Esophagus muscularis mucosa (tissue), 4 donors: ENCODE results near the gene TTLL4.

Experiments used
- EP300 ChIP-seq: sonication (generic); formaldehyde crosslinking; IDR thresholded peaks from one replicate; pipeline ENCODE4 v1.6.1; 2017; ENCODE audit warnings: antibody characterized with exemption
- POLR2A ChIP-seq: fragments of 450-650 bp; IDR thresholded peaks from one replicate; pipeline ENCODE4 v1.6.1; 2017; ENCODE audit warnings: antibody characterized with exemption, moderate library complexity, mild to moderate bottlenecking, low read depth
- TF ChIP-seq, protein P1 (sequence below), 3 experiments: fragments of 200-600 bp in 2 of 3; fragments of 450-650 bp in 1 of 3; sonication (generic) in 2 of 3; IDR thresholded peaks; one replicate each; pipeline ENCODE4 v1.5.1; 2017 to 2019; ENCODE audit warnings: antibody characterized with exemption in 3 of 3, mild to moderate bottlenecking in 2 of 3, moderate library complexity in 1 of 3

DNA sequence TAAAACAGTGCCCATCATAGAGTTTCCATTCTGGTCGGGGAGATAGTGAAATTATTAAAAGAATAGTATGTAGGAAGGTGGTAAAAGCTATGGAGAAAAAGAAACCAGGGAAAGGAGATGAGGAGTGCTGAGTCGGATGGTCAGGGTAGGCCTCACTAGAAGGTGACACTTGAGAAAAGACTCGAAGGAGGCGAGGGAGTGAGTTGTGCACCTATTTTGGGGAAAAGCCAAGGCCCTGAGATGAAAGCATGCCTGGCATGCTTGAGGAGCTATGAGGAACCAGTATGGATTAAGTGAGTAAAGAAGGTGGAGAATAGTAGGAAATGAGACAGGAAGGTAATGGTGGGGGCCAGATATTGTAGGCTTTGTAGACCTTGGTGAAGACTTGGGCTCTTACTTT, 7.3 kb upstream of the TTLL4 start:
- TF ChIP-seq, protein P1, sequence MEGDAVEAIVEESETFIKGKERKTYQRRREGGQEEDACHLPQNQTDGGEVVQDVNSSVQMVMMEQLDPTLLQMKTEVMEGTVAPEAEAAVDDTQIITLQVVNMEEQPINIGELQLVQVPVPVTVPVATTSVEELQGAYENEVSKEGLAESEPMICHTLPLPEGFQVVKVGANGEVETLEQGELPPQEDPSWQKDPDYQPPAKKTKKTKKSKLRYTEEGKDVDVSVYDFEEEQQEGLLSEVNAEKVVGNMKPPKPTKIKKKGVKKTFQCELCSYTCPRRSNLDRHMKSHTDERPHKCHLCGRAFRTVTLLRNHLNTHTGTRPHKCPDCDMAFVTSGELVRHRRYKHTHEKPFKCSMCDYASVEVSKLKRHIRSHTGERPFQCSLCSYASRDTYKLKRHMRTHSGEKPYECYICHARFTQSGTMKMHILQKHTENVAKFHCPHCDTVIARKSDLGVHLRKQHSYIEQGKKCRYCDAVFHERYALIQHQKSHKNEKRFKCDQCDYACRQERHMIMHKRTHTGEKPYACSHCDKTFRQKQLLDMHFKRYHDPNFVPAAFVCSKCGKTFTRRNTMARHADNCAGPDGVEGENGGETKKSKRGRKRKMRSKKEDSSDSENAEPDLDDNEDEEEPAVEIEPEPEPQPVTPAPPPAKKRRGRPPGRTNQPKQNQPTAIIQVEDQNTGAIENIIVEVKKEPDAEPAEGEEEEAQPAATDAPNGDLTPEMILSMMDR (IDR thresholded peaks at IDR 0.05): no peak
- TF ChIP-seq EP300 (no peak), POLR2A (no peak)
